HG03342 (cell line): ENCODE measurements around the gene CPNE1.
"Not testable (repeated sequence)": the region's sequence is repeated elsewhere in the genome, so short reads cannot be mapped to it uniquely, and the experiment has no call there.

Experiments used
- ATAC-seq: cut with Tn5 transposase; IDR thresholded peaks from one replicate; pipeline ENCODE4 v1.9.1; 2021; ENCODE audit warnings: mild to moderate bottlenecking, moderate library complexity; ENCODE audit not compliant: unreplicated experiment

The CPNE1 gene

DNA sequence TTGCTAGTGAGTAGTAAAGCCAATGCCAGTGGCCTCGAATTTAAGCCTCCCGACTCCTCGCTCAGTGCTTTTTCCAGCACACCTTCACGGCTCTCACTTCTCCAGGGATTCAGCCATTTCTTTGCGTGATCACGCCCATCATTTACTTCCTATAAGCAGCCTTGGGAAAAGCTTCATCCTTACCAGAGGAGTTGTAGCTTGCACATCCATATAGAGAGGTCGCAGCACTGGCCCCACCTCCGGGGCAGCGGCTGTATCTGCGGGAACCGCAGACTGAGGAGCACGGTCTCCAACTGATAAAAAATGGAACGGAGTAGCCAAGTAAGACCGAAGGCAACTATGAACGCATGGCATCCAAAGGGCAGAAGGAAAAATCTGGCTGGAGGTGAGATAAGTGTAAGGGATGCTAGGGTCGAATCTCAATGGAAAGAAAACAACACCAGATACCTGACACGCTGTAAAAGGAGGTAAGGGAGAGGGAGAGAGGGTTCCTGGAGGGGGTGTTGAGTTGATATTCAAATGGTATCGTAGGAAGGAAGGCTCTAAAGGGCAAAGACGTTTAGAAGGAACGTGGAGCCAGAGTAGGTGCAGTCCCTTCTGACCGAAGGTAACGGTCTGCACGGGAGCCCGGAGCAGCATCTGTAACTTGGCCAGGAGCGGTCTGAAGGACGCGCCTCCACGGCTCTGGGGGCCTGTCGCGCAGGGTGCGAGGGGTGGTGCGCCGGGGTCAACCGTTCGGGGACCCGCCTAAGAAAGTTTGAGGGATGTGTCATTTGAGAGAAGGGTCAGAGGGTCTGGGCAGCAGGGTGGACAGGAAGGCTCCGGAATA, 33.8 kb upstream of the CPNE1 start:
- peak; percentile 27 for ATAC-seq

DNA sequence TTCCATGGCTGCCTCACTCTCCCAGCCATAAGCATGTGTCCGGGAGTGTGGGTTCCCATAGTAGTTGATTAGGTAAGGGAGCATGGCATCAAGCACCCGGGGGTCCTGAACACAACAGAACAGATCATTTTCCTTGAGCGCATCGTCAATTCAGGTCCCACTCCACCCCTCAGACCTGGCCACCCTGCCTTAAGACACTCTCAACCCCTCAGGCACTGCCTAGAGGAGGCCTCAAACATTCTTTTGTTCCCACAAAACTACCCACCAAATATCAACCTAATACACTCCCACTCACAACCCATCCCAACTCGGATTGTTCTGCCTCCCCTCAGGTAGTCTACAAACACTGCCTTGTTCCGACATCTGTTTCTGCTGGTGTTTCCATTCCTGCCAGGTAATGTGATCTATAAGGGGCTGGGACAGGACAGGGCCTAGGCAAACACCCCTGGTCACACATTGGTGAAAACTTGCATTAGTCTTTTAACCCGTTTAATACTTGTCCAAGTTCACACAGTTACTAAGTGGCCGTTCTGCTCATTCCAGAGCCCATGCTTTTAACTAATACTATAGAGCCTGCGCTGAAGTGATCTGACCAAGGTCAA, 33.1 kb upstream of the CPNE1 start:
- no peak for ATAC-seq

DNA sequence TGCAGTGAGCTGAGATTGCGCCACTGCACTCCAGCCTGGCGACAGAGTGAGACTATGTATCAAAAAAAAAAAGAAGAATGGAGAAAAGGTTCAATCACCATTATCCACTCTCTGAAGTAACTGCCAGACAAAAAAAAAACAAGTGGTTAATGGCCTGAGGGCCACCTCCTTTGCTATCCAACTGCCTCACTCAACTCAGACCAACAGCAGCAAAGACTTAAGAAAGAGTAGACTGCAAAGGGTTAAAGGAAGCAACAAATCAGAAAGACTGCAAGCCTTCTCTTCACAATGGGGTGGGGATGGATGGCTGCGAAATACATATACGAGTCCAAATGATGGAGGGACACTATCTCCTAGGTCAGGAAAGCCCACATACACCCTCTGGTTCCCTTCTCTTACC, 31.3 kb upstream of the CPNE1 start:
- ATAC-seq = no peak

DNA sequence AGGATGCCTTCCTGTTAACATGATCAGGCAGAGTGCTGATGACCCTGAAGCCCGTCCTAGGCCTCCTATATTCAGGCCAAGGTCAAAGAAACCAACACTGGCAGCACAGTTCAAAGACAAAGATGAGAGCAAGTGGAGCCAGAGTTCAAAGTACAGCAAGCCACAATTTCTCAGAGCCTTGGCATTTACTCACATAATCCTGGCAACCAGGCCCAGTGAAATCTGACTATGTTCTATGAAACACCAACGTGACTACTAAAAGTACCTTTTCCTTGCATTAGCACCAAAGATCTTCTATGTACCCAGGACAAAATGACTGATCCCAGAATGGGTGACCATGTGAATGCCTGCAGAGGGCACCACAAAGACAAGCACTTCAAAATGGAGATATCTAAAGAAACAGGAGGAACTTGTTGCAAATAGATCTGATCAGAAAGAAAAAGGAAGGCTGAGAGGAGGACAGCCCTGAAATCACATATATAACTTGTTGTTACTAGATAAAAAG, 30.6 kb upstream of the CPNE1 start:
- no peak for ATAC-seq

DNA sequence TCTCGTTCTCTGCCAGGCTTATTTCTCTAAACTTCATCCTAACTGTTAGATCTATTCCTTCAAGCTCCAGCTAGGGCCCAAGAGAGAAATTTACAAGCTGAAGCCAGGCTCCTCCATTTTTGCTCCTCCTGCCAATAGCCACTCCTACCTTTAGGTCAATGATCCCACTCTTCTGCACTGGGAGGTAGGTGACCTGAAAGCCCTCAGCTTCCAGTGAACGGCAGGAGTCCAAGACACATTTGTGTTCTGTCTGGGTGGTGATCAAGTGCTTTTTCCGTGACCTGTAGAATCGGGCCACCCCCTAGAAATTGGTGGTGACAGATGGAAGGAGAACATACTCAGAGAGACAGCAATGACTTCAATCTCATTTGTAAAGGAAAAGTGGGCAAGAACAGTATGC, 25.6 kb upstream of the CPNE1 start:
- no peak for ATAC-seq

DNA sequence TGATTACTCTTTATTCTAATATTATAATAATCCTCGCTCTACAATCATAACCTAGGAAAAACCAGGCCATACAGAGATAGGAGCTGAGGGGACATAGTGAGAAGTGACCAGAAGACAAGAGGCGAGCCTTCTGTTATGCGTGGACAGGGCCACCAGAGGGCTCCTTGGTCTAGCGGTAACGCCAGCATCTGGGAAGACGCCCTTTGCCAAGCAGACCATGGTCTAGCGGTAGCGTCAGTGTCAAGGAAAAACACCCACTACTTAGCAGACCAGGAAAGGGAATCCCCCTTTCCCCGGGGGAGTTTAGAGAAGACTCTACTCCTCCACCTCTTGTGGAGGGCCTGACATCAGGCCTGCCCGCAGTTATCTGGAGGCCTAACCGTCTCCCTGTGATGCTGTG, 22.2 kb upstream of the CPNE1 start:
- not testable (repeated sequence) for ATAC-seq

DNA sequence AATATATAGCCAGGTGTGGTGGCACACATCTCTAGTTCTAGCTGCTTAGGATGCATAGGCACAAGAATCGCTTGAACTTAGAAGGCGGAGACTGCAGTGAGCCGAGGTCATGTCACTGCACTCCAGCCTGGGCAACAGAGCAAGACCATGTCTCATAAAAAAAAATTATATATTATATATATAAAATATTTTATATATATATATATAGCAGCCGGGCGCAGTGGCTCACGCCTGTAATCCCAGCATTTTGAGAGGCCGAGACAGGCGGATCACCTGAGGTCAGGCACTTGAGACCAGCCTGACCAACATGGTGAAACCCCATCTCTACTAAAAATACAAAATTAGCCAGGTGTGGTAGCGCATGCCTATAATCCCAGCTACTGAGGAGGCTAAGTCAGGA, 20.7 kb upstream of the CPNE1 start:
- ATAC-seq = not testable (repeated sequence)

DNA sequence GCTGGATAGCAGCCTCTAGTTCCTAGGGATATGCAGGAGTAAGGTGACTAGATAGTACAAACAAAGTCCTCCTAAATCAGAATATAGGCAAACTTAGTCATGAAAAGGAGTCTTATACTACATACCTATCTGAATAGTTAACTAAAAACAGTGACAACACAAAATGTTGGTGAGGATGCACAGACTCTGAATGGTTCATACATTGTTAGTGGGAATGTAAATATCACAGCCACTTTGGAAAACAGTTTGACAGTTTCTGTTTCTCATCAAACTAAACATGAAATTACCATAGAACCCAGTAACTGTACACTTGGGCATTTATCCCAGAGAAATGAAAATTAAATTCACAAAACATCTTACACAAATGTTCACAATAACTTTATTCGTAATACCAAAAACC, 17.3 kb upstream of the CPNE1 start:
- ATAC-seq = no peak

DNA sequence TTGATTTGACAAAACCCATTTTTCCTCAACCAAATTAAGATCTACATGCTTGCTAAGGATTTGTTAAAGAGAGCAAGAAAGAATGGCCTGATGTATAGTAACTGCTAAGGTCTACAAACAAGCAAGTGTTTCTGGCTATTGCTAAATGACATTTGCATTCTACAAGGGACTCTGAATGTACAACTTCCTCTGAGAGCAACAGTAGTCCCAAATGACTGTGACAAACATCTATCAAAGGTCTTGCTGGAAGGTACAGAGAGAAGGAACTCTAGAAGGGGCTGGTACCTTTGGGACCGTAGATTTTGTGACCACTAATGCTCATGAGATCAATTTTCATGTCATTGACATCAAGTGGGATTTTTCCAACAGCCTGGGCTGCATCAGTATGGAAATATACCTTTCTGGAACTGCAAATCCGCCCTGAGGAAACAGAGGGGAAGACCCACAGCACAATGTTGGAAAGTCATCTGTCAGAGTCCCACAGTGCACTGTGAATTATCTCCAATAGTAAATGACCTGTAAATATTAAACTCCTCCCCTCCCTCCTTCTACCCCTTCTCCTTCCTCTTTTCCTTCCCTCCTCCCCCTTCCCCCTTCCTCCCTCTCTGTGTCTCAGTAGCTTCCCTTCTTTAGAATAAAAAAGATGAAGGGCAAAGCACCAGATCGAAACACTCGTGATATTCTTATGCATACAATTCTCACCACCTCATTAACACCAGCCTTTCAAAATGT, 15.9 kb upstream of the CPNE1 start:
- ATAC-seq = no peak

DNA sequence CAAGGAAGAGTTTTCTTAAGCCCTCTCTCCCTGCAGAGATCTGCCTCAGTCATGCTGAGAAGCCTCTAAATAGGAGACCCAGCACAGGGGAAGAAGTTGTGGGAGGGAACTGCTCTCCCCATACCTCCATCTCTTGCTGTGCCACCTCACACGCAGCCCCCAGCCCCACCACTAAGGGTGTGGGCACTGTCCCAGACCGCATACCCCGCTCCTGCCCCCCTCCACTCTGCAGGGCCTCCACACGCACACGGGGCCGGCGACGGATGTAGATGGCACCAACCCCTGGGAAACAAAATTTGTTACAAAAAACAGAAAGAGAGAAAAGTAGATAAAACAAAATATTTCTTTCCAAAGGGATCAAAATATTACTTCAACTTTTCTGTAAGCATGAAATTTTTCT, 10.2 kb upstream of the CPNE1 start:
- ATAC-seq = no peak

DNA sequence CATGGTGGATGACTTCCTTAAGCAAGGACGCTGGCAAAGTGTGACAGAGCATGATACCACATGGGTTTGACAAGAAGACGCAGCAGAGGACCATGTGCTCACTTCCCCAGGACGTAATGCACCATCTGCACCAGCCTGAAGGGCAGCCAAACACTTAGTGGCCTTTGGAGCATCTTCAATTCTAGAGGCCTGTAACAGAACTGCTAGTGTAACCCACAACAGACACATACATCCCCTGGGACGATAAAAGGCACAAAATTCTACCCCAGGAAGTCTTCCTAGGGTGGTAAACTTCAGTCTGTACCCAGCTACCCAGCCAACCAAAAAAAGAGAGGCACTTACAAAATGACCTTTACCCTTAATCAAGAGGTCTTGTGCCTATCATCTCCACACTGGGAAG, 9.2 kb upstream of the CPNE1 start:
- no peak for ATAC-seq

DNA sequence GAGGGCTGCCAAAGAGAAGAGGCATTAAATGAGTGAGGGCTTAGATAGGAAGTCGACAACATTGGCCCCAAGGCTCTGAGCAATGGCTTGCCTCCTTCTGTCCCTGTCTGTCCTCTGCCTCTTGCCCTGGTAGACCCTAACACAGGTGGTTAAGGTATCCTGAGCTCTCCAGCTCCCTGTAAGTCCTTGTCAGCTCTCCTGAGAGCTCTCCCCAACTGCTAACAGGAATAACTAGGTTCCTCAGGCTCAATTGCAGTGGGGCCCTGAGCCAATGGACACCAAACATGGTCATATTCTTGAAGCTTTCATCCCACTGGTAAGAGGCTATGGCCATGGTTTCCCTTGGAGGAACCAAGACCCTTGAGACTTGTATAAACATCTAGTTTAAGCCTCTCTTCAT, 5.0 kb upstream of the CPNE1 start:
- ATAC-seq = no peak

DNA sequence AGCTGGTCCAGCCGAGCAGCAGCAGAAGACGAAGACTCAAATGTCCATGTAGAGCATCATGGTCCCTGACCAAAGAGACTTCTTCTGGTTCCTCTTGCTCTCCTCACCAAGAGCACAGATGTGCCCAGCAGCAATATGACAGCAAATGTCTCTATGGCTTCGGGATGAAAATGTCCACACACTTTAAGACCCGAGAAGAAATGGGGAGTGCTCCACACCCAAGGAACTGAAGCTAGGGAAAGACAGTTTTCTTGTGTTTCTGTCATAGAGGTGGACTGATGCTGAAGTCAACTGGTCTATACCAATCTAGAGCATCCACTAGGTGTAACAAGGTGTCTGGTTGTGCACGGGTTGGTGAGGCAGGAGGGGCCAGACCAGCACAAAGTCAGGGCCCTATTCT, 4.5 kb upstream of the CPNE1 start:
- no peak for ATAC-seq

DNA sequence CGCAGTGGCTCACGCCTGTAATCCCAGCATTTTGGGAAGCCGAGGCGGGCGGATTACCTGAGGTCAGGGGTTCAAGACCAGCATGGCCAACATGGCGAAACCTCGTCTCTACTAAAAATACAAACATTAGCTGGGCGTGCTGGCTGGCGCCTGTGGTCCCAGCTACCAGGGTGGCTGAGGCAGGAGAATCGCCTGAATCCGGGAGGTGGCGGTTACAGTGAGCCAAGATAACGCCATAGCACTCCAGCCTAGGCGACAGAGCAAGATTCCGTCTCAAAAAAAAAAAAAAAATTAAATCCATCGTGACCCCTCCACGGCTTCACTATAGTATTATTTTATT, 1.2 kb upstream of the CPNE1 start:
- no peak for ATAC-seq

DNA sequence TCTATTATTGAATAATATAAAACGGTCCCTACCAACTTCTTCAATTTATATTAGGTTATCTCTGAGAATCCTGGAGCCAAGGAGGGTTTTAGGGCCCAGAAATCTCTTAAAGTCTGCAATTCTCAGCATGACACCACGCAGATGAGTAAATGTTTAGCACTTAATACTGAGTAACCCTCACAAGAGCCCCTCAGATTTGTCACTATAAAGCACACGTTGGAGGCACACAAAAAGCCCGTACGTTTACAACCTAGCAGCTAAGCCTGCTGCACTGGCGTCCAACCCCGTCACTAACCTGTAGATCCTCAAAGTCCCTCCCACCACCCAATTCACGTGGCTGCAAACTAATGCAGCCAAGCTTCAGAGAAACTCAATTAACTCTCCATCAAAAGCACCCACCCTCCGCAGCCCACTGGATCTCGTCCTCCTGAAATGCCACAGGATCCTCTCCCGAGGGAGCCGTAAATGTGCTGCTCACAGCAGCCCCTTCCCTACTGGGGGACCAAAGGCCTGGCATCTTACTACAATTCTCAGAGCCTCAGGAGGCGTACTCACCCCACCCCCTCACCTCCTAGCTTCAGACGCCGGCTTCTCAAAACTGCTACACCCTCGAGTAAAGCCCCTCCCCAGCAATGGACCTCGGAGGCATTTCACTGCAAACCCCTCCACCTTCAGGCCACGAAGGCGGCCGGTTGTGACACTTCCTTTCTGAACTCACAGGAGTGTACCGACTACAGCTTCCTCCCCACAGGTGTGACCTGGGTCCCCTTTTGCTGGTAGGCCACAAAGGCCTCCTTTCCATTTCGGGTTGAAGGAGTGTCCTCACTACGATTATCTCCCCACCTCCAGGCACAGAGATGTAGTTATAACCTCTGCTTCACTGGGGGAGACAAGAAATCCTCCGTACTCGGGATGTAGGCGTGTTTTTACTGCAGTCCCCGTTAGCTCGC, 909 bp downstream of the CPNE1 start:
- peak; percentile 25 for ATAC-seq

DNA sequence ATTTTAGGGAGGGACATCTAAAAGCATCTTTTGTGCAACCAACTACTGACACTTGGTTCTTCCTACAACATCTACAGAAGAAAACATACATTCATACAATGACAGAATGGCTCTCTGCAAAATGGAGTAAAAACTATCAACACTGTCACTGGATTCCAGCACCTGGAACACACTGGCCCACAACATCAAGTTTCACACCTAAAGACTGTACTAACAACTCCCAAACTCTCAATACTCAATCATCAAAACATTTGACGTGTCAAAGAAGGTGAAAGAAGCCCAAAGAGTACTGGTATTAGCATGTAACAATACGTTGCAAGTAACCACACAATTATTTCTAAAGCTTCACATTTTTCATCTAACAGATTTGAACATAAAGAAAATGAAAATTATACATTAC, 2.1 kb downstream of the CPNE1 start:
- ATAC-seq = no peak

DNA sequence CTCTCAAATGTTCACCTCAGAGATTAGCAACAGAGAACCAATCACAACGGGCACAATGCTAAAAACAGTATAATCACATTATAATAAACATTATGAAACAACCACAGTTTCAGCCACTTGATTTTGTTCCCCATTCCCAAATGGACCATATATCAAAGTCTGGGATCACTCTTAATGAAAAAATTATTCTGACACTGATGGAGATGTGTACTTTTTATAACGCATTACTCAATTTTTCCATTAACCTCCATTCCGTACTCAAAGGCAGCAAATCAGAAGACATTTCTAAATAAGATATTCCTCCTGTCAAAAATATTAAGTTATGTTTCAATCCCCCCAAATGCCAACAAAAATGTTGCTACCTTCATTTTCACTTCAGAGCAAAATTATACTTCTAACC, 2.8 kb downstream of the CPNE1 start:
- no peak for ATAC-seq

DNA sequence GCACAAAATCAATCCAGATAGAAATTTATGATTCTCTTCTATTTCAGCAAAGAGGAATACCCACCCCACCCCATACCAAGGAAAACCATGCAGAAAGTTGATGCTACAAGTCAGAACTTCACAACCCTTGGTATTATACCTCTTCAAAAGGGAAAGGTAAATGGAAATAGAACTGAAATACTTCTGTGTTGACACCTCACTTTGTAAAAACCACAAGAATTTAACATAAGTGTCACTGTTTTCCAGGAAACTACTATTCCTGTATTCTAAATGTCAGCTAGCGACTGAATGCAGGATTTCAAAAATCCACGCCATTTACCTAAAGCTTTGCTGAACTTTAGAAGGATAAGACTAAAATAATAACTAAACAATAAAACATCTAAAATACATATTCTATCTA, 3.6 kb downstream of the CPNE1 start:
- no peak for ATAC-seq

DNA sequence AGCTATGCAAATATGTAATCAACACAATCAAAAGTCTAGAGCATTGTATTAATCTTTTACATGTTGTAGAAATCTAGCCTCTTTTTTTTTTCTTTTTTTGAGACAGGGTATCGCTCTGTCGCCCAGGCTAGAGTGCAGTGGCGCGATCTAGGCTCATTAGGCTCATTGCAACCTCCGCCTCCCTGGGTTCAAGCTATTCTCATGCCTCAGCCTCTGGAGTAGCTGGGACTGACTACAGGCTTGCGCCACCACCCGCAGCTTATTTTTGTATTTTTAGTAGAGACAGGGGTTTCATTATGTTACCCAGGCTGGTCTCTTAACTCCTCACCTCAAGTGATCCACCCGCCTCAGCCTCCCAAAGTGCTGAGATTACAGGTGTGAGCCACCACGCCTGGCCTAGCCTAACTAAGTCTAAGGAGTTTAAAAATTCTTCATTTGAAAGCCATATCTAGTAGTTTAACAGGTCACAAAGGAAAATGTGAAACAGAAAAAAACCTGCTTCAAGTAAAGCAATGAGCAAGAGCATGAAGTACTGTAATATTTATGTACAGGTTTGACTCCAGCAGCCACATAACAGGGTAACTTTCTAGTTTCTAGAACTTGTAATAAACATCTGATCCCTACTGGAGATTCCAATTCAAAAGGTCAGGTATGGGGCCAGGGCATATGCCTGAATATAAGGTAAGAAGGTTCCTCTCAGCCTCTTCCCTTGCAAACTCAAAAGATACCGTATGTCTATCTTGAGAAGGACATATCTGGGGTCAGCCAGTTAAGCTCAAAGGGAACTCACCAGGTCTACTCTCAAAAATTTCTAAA, 4.4 kb downstream of the CPNE1 start:
- ATAC-seq = no peak

DNA sequence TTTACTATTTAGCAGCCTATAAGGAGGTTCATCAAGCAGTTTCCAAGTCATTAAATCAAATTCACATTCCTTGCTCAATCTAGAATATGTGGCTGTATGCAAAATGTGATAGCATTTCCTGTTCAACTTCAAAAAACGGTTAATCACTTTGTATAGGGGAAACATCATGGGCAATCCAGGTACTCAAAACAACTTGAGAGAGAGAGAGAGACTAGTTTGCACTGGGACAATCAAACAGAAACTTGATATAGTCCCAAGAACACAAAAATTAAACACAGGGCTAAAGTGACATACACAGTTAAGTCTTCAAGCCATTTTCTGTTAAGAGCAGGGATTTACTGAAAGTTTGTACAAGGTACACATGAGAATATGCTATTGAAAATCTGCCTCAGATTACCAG, 7.4 kb downstream of the CPNE1 start:
- ATAC-seq = no peak
